Gastroesophageal sphincter (tissue), 4 donors: ENCODE measurements around the gene OPTC. TPM values are rescaled to one million over a fixed set of nuclear protein-coding genes. Genes with fewer than 3 reads are reported as not detected.
A peak's percentile ranks its signal among the peaks of the same experiment; 100 is the strongest.

Experiments used
- ATAC-seq: fragments of 150-250 bp; one replicate; pipeline ENCODE4 v1.9.1; 2016; ENCODE audit warnings: mild to moderate bottlenecking, moderate library complexity
- H3K27ac ChIP-seq, 4 donors: fragments of 200-600 bp; sonication (generic) in 3 of 4; 1 replicate in 3 of 4; 2 replicates in 1 of 4; pipeline ENCODE4 v1.5.1; 2016 to 2019
- H3K27me3 ChIP-seq: fragments of 200-600 bp; sonication (generic); one replicate; pipeline ENCODE4 v1.5.1; 2019
- H3K36me3 ChIP-seq, 2 donors: fragments of 200-600 bp; sonication (generic); one replicate each; pipeline ENCODE4 v1.5.1; 2019; ENCODE audit warnings: control low read depth in 1 of 2
- H3K4me1 ChIP-seq, 3 donors: fragments of 200-600 bp; sonication (generic); 1 replicate in 2 of 3; 2 replicates in 1 of 3; pipeline ENCODE4 v1.5.1; 2016 to 2019; ENCODE audit warnings: control low read depth in 2 of 3
- H3K4me3 ChIP-seq, 2 donors: fragments of 200-600 bp; sonication (generic); one replicate each; pipeline ENCODE4 v1.5.1; 2019; ENCODE audit warnings: mild to moderate bottlenecking in 1 of 2, moderate library complexity in 1 of 2
- H3K9me3 ChIP-seq, 3 donors: fragments of 200-600 bp; sonication (generic); one replicate each; pipeline ENCODE4 v1.5.1; 2017 to 2019; ENCODE audit warnings: control low read depth in 2 of 3
- EP300 ChIP-seq: sonication (generic); formaldehyde crosslinking; IDR thresholded peaks from one replicate; pipeline ENCODE4 v1.6.1; 2017; ENCODE audit warnings: antibody characterized with exemption, mild to moderate bottlenecking
- POLR2A ChIP-seq, 2 donors: fragments of 450-650 bp; IDR thresholded peaks; one replicate each; pipeline ENCODE4 v1.6.1; 2017; ENCODE audit warnings: antibody characterized with exemption in 2 of 2, mild to moderate bottlenecking in 2 of 2, moderate library complexity in 1 of 2
- POLR2AphosphoS5 ChIP-seq: sonication (generic); formaldehyde crosslinking; IDR thresholded peaks from one replicate; pipeline ENCODE4 v1.6.1; 2017; ENCODE audit warnings: antibody characterized with exemption
- WGBS, 2 donors: methylation state at CpG; one replicate each; pipeline ENCODE4 v1.1.5; 2018; ENCODE audit warnings: low coverage in 1 of 2; 5-methylcytosine and 5-hydroxymethylcytosine counted together
- total RNA-seq, 4 donors: library from RNA; depleted of rRNA; stranded (reverse); fragments of >200 nt; gene quantifications; one replicate each; pipeline ENCODE4 v1.1.0, GENCODE V29; 2016
- TF ChIP-seq, protein P1 (sequence below), 4 experiments: fragments of 200-600 bp in 2 of 4; fragments of 450-650 bp in 2 of 4; sonication (generic) in 1 of 4; IDR thresholded peaks; one replicate each; pipeline ENCODE4 v1.5.1; 2017 to 2019; ENCODE audit warnings: antibody characterized with exemption in 4 of 4, mild to moderate bottlenecking in 2 of 4, moderate library complexity in 2 of 4

OPTC gene
- total RNA-seq, 4 donors from 2014 or later = not detected

DNA sequence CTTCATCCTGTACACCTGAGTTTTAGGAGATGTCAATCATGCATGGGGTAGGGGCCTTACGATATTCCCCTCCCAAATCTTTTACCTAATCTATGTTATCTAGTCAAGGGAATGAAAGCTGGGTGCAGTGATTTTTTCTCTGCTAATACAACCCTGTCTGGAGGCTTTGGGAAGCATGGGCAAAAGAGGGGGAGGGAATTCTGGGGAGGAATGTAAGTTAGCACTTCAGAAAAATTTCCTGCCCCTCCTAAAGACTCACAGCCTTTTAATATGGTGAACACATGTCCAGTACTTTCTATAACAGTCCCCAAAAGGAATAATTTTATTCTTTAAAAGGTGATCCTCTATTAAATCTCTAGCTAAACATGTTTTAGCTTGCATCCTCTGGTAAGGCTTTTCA, 44.0 kb upstream of the OPTC start:
- 83 to 100% methylated on average over 1 of the region's 1 CpG for WGBS, 2 donors
- H3K4me3 ChIP-seq = no peak overlapping the region
- H3K4me1 ChIP-seq = peaks cover 0 to 4% (median 0%) of the 10 kb centered on the region in 3 donors
- H3K27ac ChIP-seq = no peak overlapping the region
- peaks cover 5% of the 10 kb centered on the region for H3K27me3 ChIP-seq
- no peak for ATAC-seq
- peaks cover 0 to 9% (median 0%) of the 10 kb centered on the region in 3 donors for H3K9me3 ChIP-seq
- no peaks in the 10 kb centered on the region for H3K36me3 ChIP-seq
- TF ChIP-seq, protein P1, sequence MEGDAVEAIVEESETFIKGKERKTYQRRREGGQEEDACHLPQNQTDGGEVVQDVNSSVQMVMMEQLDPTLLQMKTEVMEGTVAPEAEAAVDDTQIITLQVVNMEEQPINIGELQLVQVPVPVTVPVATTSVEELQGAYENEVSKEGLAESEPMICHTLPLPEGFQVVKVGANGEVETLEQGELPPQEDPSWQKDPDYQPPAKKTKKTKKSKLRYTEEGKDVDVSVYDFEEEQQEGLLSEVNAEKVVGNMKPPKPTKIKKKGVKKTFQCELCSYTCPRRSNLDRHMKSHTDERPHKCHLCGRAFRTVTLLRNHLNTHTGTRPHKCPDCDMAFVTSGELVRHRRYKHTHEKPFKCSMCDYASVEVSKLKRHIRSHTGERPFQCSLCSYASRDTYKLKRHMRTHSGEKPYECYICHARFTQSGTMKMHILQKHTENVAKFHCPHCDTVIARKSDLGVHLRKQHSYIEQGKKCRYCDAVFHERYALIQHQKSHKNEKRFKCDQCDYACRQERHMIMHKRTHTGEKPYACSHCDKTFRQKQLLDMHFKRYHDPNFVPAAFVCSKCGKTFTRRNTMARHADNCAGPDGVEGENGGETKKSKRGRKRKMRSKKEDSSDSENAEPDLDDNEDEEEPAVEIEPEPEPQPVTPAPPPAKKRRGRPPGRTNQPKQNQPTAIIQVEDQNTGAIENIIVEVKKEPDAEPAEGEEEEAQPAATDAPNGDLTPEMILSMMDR (IDR thresholded peaks at IDR 0.05) = no peak
- no peak for TF ChIP-seq POLR2AphosphoS5
- no peak for TF ChIP-seq EP300
- no peak for TF ChIP-seq POLR2A (IDR thresholded peaks at IDR 0.05)

DNA sequence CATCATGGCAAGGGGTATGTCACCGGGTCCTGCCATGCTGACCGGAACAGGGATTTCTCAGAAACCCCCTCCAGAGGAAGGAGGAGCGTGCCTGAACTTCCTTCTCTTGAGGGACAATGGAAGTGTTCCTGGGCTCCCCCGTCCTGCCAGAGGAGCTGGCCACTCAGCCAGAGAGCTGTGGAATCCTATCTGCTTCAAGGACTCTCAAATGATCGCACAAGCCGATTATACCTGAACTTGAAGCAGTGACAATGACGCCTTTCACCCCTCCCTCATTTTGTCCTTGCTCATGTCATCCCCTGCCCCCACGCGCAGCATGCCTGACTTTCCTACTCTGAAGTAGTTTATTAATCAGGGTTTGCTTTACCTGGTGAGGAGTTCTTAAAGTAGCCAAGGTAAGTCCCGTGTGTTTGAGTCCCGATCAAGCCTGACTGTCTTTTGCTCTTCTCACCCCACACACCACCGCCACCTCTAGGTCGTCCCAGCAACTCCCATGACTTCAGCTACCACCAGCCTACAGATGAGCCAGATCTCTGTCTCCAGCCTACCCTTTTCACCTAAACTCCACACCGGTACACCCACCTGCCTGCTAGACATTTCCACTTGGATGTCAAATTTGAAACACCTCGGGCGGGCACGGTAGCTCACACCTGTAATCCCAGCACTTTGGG, 43.3 kb upstream of the OPTC start:
- WGBS, 2 donors = 76 to 87% methylated on average over 3 to 16 of the region's 17 CpGs
- no peak overlapping the region for H3K27ac ChIP-seq
- no peak for ATAC-seq

GRCh38 chr1:203451836-203452784, 41.8 kb upstream of the OPTC start:
- WGBS, 2 donors = 39 to 60% methylated on average over 1 to 2 of the region's 2 CpGs
- TF ChIP-seq POLR2AphosphoS5 (no peak), POLR2A (IDR thresholded peaks at IDR 0.05) (no peak)
- TF ChIP-seq, protein P1 (IDR thresholded peaks at IDR 0.05) = no peak
- Histone ChIP-seq H3K9me3 (no peaks in the 10 kb centered on the region), H3K27ac (no peak overlapping the region), H3K36me3 (no peaks in the 10 kb centered on the region), H3K27me3 (peaks cover 9% of the 10 kb centered on the region), H3K4me1 (peaks cover 0 to 4% (median 0%) of the 10 kb centered on the region in 3 donors), H3K4me3 (no peak overlapping the region)
- ATAC-seq = peak; percentile 51

More for the DNA sequence above, 43.3 kb upstream of the OPTC start:
- H3K4me3 ChIP-seq = no peak overlapping the region
- TF ChIP-seq, protein P1 (IDR thresholded peaks at IDR 0.05) = no peak
- no peak for TF ChIP-seq POLR2A (IDR thresholded peaks at IDR 0.05)
- no peak for TF ChIP-seq POLR2AphosphoS5
- no peak for TF ChIP-seq EP300
- H3K27me3 ChIP-seq = peaks cover 9% of the 10 kb centered on the region
- H3K4me1 ChIP-seq = peaks cover 0 to 4% (median 0%) of the 10 kb centered on the region in 3 donors
- peaks cover 0 to 2% (median 0%) of the 10 kb centered on the region in 3 donors for H3K9me3 ChIP-seq
- no peaks in the 10 kb centered on the region for H3K36me3 ChIP-seq

DNA sequence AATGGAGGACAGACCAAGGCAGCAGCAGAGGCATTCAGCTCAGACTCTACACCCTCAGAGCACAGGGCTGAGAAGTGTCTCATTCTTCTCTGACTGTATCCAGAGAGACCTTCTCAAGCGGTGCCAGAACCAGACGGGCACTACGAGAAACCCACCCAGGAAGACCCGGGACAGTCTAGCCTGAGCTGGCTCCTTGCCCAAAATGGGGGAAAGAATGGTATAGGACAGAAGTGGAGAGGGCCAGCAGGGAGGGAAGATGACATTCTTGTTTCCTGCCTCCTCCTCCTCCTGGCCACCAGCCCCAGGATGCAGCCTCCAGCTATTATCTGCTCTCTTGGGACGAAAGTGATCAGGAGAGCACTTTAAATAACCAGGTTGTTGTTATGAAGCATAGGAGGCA, 40.9 kb upstream of the OPTC start:
- Histone ChIP-seq H3K27ac (no peak overlapping the region), H3K27me3 (peaks cover 9% of the 10 kb centered on the region), H3K36me3 (no peaks in the 10 kb centered on the region), H3K4me1 (peaks cover 0 to 4% (median 0%) of the 10 kb centered on the region in 3 donors), H3K9me3 (no peaks in the 10 kb centered on the region), H3K4me3 (no peak overlapping the region)
- 80% methylated on average over 1 of the region's 5 CpGs; no CpG with 5 or more reads in 1 of the 2 donors for WGBS, 2 donors
- ATAC-seq = no peak
- TF ChIP-seq POLR2AphosphoS5 = no peak
- TF ChIP-seq, protein P1 (IDR thresholded peaks at IDR 0.05) = no peak
- TF ChIP-seq POLR2A (IDR thresholded peaks at IDR 0.05) = no peak
- no peak for TF ChIP-seq EP300
